ENCODE results near the gene CADPS. TPM values are rescaled to one million over a fixed set of nuclear protein-coding genes. Genes with fewer than 3 reads are reported as not detected.

CADPS gene
- polyA plus RNA-seq, 1 of the 3 experiments (the other 2 are of a cell fraction): 5.8 TPM

DNA sequence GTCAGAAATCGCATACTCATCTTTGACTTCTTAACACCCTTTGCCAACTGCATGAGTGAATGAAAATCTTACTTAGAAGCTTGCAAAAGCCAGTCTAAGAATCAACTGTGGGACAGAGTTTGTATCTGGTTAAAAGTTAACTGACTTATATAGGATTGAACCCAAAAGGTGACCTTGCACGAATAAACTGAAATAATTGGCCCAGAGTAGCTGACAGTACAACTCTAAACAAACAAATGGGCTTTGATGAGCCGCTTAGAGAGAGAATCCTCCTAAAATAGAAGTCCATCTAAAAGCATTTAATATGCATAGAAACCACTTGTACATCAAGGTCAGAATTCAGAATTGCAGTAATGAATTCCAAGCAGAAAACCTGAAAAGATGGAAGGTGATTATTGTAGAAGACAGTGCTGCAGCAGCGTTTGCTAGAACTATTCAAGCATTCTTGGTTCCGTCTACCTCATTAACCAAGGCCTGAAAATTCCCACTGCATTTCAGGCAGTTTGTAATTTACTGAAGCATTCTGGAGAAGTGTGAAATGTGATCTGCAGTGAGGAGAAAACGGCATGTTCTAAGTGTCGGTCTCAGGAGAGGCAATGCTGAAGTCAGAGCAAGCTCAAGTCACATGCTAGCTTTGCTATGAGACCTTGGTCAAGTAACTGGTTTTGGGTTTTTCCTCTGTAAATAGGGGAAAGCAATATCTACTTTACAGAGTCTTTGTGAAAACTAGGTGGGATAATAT is 103.7 kb downstream of the CADPS start:
- H4K20me1 ChIP-seq (ENCODE audit: insufficient read depth): no peaks in the 10 kb centered on the region
- H3K9me3 ChIP-seq: no peaks in the 10 kb centered on the region
- TF ChIP-seq EZH2phosphoT487 (IDR thresholded peaks at IDR 0.05; ENCODE audit: borderline replicate concordance, low read depth) (no peak), RAD21 (IDR thresholded peaks at IDR 0.05; ENCODE audit: low read length) (no peak), FOSL2 (IDR thresholded peaks at IDR 0.05; ENCODE audit: borderline replicate concordance, low read depth) (no peak), TCF12 (IDR thresholded peaks at IDR 0.05) (no peak), TAF1 (IDR thresholded peaks at IDR 0.05; ENCODE audit: borderline replicate concordance, low read depth, low read length) (no peak), RXRA (IDR thresholded peaks at IDR 0.05; ENCODE audit: borderline replicate concordance, low read depth) (no peak), ELF1 (IDR thresholded peaks at IDR 0.05) (no peak)
- TF ChIP-seq, protein P1, sequence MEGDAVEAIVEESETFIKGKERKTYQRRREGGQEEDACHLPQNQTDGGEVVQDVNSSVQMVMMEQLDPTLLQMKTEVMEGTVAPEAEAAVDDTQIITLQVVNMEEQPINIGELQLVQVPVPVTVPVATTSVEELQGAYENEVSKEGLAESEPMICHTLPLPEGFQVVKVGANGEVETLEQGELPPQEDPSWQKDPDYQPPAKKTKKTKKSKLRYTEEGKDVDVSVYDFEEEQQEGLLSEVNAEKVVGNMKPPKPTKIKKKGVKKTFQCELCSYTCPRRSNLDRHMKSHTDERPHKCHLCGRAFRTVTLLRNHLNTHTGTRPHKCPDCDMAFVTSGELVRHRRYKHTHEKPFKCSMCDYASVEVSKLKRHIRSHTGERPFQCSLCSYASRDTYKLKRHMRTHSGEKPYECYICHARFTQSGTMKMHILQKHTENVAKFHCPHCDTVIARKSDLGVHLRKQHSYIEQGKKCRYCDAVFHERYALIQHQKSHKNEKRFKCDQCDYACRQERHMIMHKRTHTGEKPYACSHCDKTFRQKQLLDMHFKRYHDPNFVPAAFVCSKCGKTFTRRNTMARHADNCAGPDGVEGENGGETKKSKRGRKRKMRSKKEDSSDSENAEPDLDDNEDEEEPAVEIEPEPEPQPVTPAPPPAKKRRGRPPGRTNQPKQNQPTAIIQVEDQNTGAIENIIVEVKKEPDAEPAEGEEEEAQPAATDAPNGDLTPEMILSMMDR (IDR thresholded peaks at IDR 0.05): no peak
- TF ChIP-seq, protein P2, sequence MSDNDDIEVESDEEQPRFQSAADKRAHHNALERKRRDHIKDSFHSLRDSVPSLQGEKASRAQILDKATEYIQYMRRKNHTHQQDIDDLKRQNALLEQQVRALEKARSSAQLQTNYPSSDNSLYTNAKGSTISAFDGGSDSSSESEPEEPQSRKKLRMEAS (IDR thresholded peaks at IDR 0.05; ENCODE audit: low read depth): no peak
- no peaks in the 10 kb centered on the region for H3K27me3 ChIP-seq (ENCODE audit: insufficient read depth)
- H3K36me3 ChIP-seq (replicated peaks in 1 of 2; ENCODE audit: control insufficient read depth in 1 of 2, insufficient read depth in 2 of 2, low read length in 1 of 2): no peaks in the 10 kb centered on the region
- H3F3A ChIP-seq (replicated peaks; ENCODE audit: insufficient read depth): no peaks in the 10 kb centered on the region
- no peaks in the 10 kb centered on the region for H3K79me2 ChIP-seq (ENCODE audit: insufficient read depth)
- ChIA-PET POLR2A (no interaction called here), CTCF (no interaction called here)
- 73% methylated on average over 7 of the region's 7 CpGs for WGBS (ENCODE audit: low lambda C conversion rate)
- no peaks in the 10 kb centered on the region for H3K9me2 ChIP-seq
- no peak overlapping the region for H3K9ac ChIP-seq
- no peaks in the 10 kb centered on the region for H3K4me1 ChIP-seq (ENCODE audit: control insufficient read depth in 1 of 2, insufficient read depth in 2 of 2, low read depth in 1 of 2, low read length in 1 of 2)
- no peak overlapping the region for H3K4me3 ChIP-seq (ENCODE audit: low read depth in 2 of 2, low read length in 1 of 2)
- no peak overlapping the region for H3K27ac ChIP-seq (ENCODE audit: low read depth in 2 of 2, low read length in 1 of 2)
- no peak overlapping the region for H2AFZ ChIP-seq (ENCODE audit: low read depth)
- no peak overlapping the region for H3K4me2 ChIP-seq
- DNase-seq: no peak

DNA sequence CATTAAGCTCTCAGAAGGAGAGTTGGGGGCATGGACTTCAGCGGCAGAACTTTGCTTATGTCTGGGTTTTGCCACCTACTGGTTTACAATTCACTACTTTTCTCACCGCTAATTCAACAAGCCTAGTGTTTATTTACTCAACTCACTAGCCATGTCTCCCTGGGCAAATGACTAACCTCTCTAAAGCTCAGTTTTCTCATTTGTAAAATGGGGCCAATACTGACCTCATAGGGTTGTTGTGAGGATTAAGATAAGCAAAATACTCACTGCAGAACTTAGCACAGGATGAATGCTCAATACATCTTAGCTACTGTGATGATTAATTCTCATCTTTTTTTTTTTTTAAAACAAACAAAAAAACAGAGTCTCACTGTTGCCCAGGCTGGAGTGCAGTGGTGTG is 106.3 kb downstream of the CADPS start:
- Histone ChIP-seq H3K36me3 (replicated peaks in 1 of 2; ENCODE audit: control insufficient read depth in 1 of 2, insufficient read depth in 2 of 2, low read length in 1 of 2) (no peaks in the 10 kb centered on the region), H3F3A (replicated peaks; ENCODE audit: insufficient read depth) (no peaks in the 10 kb centered on the region), H3K79me2 (ENCODE audit: insufficient read depth) (no peaks in the 10 kb centered on the region), H2AFZ (ENCODE audit: low read depth) (no peak overlapping the region), H4K20me1 (ENCODE audit: insufficient read depth) (no peaks in the 10 kb centered on the region), H3K9me2 (no peaks in the 10 kb centered on the region), H3K27ac (ENCODE audit: low read depth in 2 of 2, low read length in 1 of 2) (no peak overlapping the region), H3K4me3 (ENCODE audit: low read depth in 2 of 2, low read length in 1 of 2) (no peak overlapping the region), H3K9me3 (no peaks in the 10 kb centered on the region), H3K4me1 (ENCODE audit: control insufficient read depth in 1 of 2, insufficient read depth in 2 of 2, low read depth in 1 of 2, low read length in 1 of 2) (no peaks in the 10 kb centered on the region), H3K9ac (no peak overlapping the region), H3K27me3 (ENCODE audit: insufficient read depth) (no peaks in the 10 kb centered on the region), H3K4me2 (no peak overlapping the region)
- POLR2A ChIA-PET: no interaction called here
- no peak for DNase-seq
- WGBS (ENCODE audit: low lambda C conversion rate): 81% methylated on average over 2 of the region's 2 CpGs
- TF ChIP-seq EP300 (IDR thresholded peaks at IDR 0.05; ENCODE audit: borderline replicate concordance in 1 of 2, low read depth in 1 of 2, low read length in 1 of 2): no peak
- TF ChIP-seq TAF1 (IDR thresholded peaks at IDR 0.05; ENCODE audit: borderline replicate concordance, low read depth, low read length): no peak
- no peak for TF ChIP-seq RAD21 (IDR thresholded peaks at IDR 0.05; ENCODE audit: low read length)
- no peak for TF ChIP-seq YY1 (IDR thresholded peaks at IDR 0.05; ENCODE audit: low read depth)
- TF ChIP-seq, protein P1 (IDR thresholded peaks at IDR 0.05): no peak
- TF ChIP-seq RCOR1 (IDR thresholded peaks at IDR 0.05; ENCODE audit: low read length): no peak
- no peak for TF ChIP-seq SMC3 (IDR thresholded peaks at IDR 0.05; ENCODE audit: low read depth, low read length)
- TF ChIP-seq, protein P3, sequence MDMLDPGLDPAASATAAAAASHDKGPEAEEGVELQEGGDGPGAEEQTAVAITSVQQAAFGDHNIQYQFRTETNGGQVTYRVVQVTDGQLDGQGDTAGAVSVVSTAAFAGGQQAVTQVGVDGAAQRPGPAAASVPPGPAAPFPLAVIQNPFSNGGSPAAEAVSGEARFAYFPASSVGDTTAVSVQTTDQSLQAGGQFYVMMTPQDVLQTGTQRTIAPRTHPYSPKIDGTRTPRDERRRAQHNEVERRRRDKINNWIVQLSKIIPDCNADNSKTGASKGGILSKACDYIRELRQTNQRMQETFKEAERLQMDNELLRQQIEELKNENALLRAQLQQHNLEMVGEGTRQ (IDR thresholded peaks at IDR 0.05; ENCODE audit: borderline replicate concordance, low read depth, low read length): no peak
- CTCF ChIA-PET: no interaction called here

Data from SK-N-SH (cell line).